Measurements from ENCODE around the gene MANEA. TPM values are rescaled to one million over a fixed set of nuclear protein-coding genes. Genes with fewer than 3 reads are reported as not detected.
"Not testable (repeated sequence)": the region's sequence is repeated elsewhere in the genome, so short reads cannot be mapped to it uniquely, and the experiment has no call there.

Gene MANEA
- total and polyA plus RNA-seq, 2 donors (not counting 3 experiments of a cell fraction or from before 2014, with no cell fraction given), result 5.2 to 18.5 TPM

DNA sequence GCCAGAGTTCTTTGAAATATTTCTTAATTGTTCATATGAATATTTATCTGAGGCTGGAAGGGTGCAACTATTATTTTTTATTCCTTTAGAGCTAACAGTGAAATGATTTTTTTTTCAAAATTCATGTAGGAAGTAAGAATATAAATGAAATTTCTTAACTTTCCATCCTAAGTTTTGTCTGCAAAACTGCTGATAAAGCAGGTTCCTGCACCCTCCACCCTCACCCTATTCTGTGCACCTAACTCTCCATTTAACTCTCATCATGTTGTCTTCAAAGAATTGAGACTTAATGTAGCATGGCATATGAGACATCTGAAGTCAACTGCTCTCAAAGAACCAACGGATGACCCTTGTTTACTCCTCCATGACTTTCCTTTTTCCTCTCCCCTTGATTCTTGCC is 23.5 kb upstream of the MANEA start:
- no peaks in the 10 kb centered on the region for H3K79me2 ChIP-seq (ENCODE audit: control insufficient read depth, insufficient read depth, low read length)
- H4K20me1 ChIP-seq (replicated peaks; ENCODE audit: control insufficient read depth, extremely low read depth, insufficient read depth, low read length), result no peaks in the 10 kb centered on the region
- FAIRE-seq (no peak), DNase-seq (ENCODE audit: low read depth, low spot score) (no peak)
- no peak overlapping the region for H3K9ac ChIP-seq (replicated peaks; ENCODE audit: extremely low read depth, insufficient read depth, low read length)
- no peak overlapping the region for H3K27ac ChIP-seq (ENCODE audit: insufficient read depth, low read depth, low read length)
- H3K9me1 ChIP-seq (replicated peaks; ENCODE audit: control insufficient read depth, extremely low read depth, insufficient read depth, low read length), result no peaks in the 10 kb centered on the region
- H3K4me2 ChIP-seq (ENCODE audit: insufficient read depth, low read length), result no peak overlapping the region
- CTCF ChIA-PET, result no interaction called here
- H3K4me1 ChIP-seq (ENCODE audit: control insufficient read depth, extremely low read depth, insufficient read depth, low read length), result no peaks in the 10 kb centered on the region
- POLR2A ChIA-PET, result no interaction called here
- H2AFZ ChIP-seq (ENCODE audit: low read depth, low read length), result no peak overlapping the region
- H3K27me3 ChIP-seq (ENCODE audit: control insufficient read depth in 2 of 2, insufficient read depth in 2 of 2, low read length in 2 of 2), result no peaks in the 10 kb centered on the region
- no peaks in the 10 kb centered on the region for H3K36me3 ChIP-seq (ENCODE audit: control insufficient read depth in 2 of 2, extremely low read depth in 1 of 2, insufficient read depth in 2 of 2, low read length in 2 of 2)
- dilution Hi-C loops (cut with MboI; ENCODE audit: extremely low pct_ligation_motif_present, low sequenced_read_pairs) (no loop called here), intact Hi-C loops (cut with micrococcal nuclease) (no loop called here)
- no TSS peak for BruUV-seq (replicated peaks)
- H3K4me3 ChIP-seq (replicated peaks in 1 of 3; ENCODE audit: insufficient read depth in 1 of 3, low read depth in 1 of 3, low read length in 3 of 3), result no peak overlapping the region
- TF ChIP-seq, protein P1, sequence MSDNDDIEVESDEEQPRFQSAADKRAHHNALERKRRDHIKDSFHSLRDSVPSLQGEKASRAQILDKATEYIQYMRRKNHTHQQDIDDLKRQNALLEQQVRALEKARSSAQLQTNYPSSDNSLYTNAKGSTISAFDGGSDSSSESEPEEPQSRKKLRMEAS (IDR thresholded peaks at IDR 0.05; ENCODE audit: insufficient read depth, insufficient read length), result no peak
- TF ChIP-seq EZH2 (IDR thresholded peaks at IDR 0.05; ENCODE audit: borderline replicate concordance, low read depth, low read length, severe bottlenecking) (no peak), POLR2A (IDR thresholded peaks at IDR 0.05; ENCODE audit: low read depth, low read length) (no peak), GATA2 (IDR thresholded peaks at IDR 0.05; ENCODE audit: insufficient read depth, insufficient read length, low read depth, low read length) (no peak), FOS (IDR thresholded peaks at IDR 0.05; ENCODE audit: borderline replicate concordance, insufficient read depth, low read length) (no peak), JUN (IDR thresholded peaks at IDR 0.05; ENCODE audit: borderline replicate concordance, insufficient read depth, insufficient read length, low read depth) (no peak), POLR2AphosphoS5 (IDR thresholded peaks at IDR 0.05; ENCODE audit: insufficient read depth, low read depth, low read length) (no peak), MYC (IDR thresholded peaks at IDR 0.05; ENCODE audit: low read depth, low read length) (no peak)
- TF ChIP-seq, protein P2, sequence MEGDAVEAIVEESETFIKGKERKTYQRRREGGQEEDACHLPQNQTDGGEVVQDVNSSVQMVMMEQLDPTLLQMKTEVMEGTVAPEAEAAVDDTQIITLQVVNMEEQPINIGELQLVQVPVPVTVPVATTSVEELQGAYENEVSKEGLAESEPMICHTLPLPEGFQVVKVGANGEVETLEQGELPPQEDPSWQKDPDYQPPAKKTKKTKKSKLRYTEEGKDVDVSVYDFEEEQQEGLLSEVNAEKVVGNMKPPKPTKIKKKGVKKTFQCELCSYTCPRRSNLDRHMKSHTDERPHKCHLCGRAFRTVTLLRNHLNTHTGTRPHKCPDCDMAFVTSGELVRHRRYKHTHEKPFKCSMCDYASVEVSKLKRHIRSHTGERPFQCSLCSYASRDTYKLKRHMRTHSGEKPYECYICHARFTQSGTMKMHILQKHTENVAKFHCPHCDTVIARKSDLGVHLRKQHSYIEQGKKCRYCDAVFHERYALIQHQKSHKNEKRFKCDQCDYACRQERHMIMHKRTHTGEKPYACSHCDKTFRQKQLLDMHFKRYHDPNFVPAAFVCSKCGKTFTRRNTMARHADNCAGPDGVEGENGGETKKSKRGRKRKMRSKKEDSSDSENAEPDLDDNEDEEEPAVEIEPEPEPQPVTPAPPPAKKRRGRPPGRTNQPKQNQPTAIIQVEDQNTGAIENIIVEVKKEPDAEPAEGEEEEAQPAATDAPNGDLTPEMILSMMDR (IDR thresholded peaks at IDR 0.05; ENCODE audit: extremely low read depth in 1 of 2, insufficient read depth in 1 of 2, low read depth in 1 of 2, low read length in 2 of 2), result no peak
- no peaks in the 10 kb centered on the region for H3K9me3 ChIP-seq (replicated peaks; ENCODE audit: control insufficient read depth, insufficient read depth, low read length)

DNA sequence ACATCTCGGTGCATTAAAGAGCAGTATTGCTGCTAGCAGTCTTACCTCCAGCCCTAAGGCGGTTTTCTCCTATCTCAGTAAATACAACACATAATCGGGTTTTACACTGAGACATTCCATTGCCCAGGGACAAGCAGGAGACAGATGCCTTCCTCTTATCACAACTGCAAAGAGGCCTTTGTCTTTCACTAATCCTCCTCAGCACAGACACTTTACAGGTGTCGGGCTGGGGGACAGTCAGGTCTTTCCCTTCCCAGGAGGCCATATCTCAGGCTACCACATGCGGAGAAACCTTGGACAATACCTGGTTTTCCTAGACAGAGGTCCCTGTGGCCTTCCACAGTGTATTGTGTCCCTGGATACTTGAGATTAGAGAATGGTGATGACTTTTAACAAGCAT is 16.4 kb upstream of the MANEA start:
- FAIRE-seq; H3K79me2 ChIP-seq (ENCODE audit: control insufficient read depth, insufficient read depth, low read length); dilution Hi-C loops (cut with MboI; ENCODE audit: extremely low pct_ligation_motif_present, low sequenced_read_pairs); intact Hi-C loops (cut with micrococcal nuclease); H4K20me1 ChIP-seq (replicated peaks; ENCODE audit: control insufficient read depth, extremely low read depth, insufficient read depth, low read length); H3K9me3 ChIP-seq (replicated peaks; ENCODE audit: control insufficient read depth, insufficient read depth, low read length); BruUV-seq (replicated peaks); H2AFZ ChIP-seq (ENCODE audit: low read depth, low read length); H3K27ac ChIP-seq (ENCODE audit: insufficient read depth, low read depth, low read length); H3K27me3 ChIP-seq (ENCODE audit: control insufficient read depth in 2 of 2, insufficient read depth in 2 of 2, low read length in 2 of 2); H3K9ac ChIP-seq (replicated peaks; ENCODE audit: extremely low read depth, insufficient read depth, low read length); H3K4me2 ChIP-seq (ENCODE audit: insufficient read depth, low read length); H3K9me1 ChIP-seq (replicated peaks; ENCODE audit: control insufficient read depth, extremely low read depth, insufficient read depth, low read length); POLR2A ChIA-PET; CTCF ChIA-PET; H3K4me1 ChIP-seq (ENCODE audit: control insufficient read depth, extremely low read depth, insufficient read depth, low read length); DNase-seq (ENCODE audit: low read depth, low spot score); H3K36me3 ChIP-seq (ENCODE audit: control insufficient read depth in 2 of 2, extremely low read depth in 1 of 2, insufficient read depth in 2 of 2, low read length in 2 of 2); H3K4me3 ChIP-seq (replicated peaks in 1 of 3; ENCODE audit: insufficient read depth in 1 of 3, low read depth in 1 of 3, low read length in 3 of 3): not testable (repeated sequence)

Measured in endothelial cell of umbilical vein (primary cell).